K562 (cell line): ENCODE measurements around the gene SUFU. TPM values are rescaled to one million over a fixed set of nuclear protein-coding genes. Genes with fewer than 3 reads are reported as not detected.

Experiments
- ATAC-seq: fragments of 200-7000 bp; cut with Tn5 transposase; 3 replicates; pipeline ENCODE4 v1.9.1; 2020; ENCODE audit warnings: moderate library complexity
- BruUV-seq: library from RNA; stranded (reverse); fragments of 400-500 nt; replicated peaks from 2 replicates; lab custom pipeline; 2021; lab: Mats Ljungman, UMichigan
- CTCF ChIA-PET: fragments of 300-600 bp; formaldehyde crosslinking; extraction: SDS; loops from one replicate; lab custom pipeline; 2021; ENCODE audit warnings: low intra/inter-chr PET ratio; lab: Yijun Ruan, JAX
- POLR2A ChIA-PET: fragments of 300-600, 350-650 bp; sonication (Branson Sonifier 250); formaldehyde crosslinking; extraction: SDS; loops from one replicate; lab custom pipeline; 2021; ENCODE audit warnings: antibody characterized with exemption, inconsistent platforms; lab: Yijun Ruan, JAX
- DNase-seq, 4 experiments: peaks; one replicate each; pipeline versions ENCODE4 v3.0.0 to v3.0.0-alpha.2; 2011 to 2018; ENCODE audit warnings: low spot score in 3 of 4, mixed read lengths in 3 of 4; ENCODE audit errors: extremely low read depth in 1 of 4
- FAIRE-seq: peaks from 2 replicates; lab custom pipeline; 2011; peaks lifted over from hg19 to GRCh38; lab: Jason Lieb, UNC
- H2AFZ ChIP-seq: 2 replicates; pipeline ENCODE4 v1.6.0; 2011; ENCODE audit warnings: low read depth, low read length, control low read depth, inconsistent platforms
- H3K27ac ChIP-seq: fragments of 200-600 bp; 3 replicates; pipeline ENCODE4 v1.8.0; 2011; ENCODE audit warnings: low read depth, mild to moderate bottlenecking, control low read depth, inconsistent platforms, low read length, moderate library complexity, mixed read lengths; ENCODE audit errors: extremely low read depth
- H3K27me3 ChIP-seq, 2 experiments: fragments of 300-600 bp in 1 of 2; 2 replicates in 1 of 2; 3 replicates in 1 of 2; pipeline versions ENCODE4 v1.6.0 to v1.8.0; 2011; ENCODE audit warnings: inconsistent platforms in 2 of 2, low read length in 2 of 2, mild to moderate bottlenecking in 1 of 2, mixed read lengths in 1 of 2, moderate library complexity in 1 of 2; ENCODE audit not compliant: control insufficient read depth in 2 of 2, insufficient read depth in 2 of 2
- H3K36me3 ChIP-seq: fragments of 300-600 bp; 3 replicates; pipeline ENCODE4 v1.8.0; 2011; ENCODE audit warnings: mild to moderate bottlenecking, low read length, inconsistent platforms; ENCODE audit not compliant: control insufficient read depth, insufficient read depth
- H3K4me1 ChIP-seq, 2 experiments: fragments of 200-600 bp in 1 of 2; replicated peaks in 1 of 2; 2 replicates in 1 of 2; 3 replicates in 1 of 2; pipeline versions ENCODE4 v1.5.1 to v1.8.0; 2011; ENCODE audit warnings: inconsistent platforms in 2 of 2, low read length in 2 of 2, mild to moderate bottlenecking in 1 of 2, mixed read lengths in 1 of 2, moderate library complexity in 1 of 2; ENCODE audit not compliant: control insufficient read depth in 2 of 2, insufficient read depth in 2 of 2
- H3K4me2 ChIP-seq: 2 replicates; pipeline ENCODE4 v1.6.1; 2011; ENCODE audit warnings: low read length, control low read depth, inconsistent platforms, mixed read lengths; ENCODE audit not compliant: insufficient read depth
- H3K4me3 ChIP-seq: fragments of 200-600 bp; sonication (generic), shearing (Covaris generic); 2 replicates; pipeline ENCODE4 v1.5.1; 2016; ENCODE audit warnings: control low read depth, inconsistent platforms
- H3K79me2 ChIP-seq: fragments of 200-600 bp; 3 replicates; pipeline ENCODE4 v1.8.0; 2011; ENCODE audit warnings: low read length, inconsistent platforms; ENCODE audit not compliant: control insufficient read depth, insufficient read depth
- H3K9ac ChIP-seq, 2 experiments: 2 replicates each; pipeline versions ENCODE4 v1.6.0 to v1.6.1; 2011; ENCODE audit warnings: low read depth in 2 of 2, low read length in 2 of 2, control low read depth in 1 of 2, inconsistent platforms in 1 of 2, mild to moderate bottlenecking in 1 of 2, mixed read lengths in 1 of 2; ENCODE audit not compliant: insufficient read depth in 1 of 2
- H3K9me1 ChIP-seq: one replicate; pipeline ENCODE4 v1.6.0; 2011; ENCODE audit warnings: inconsistent platforms, mild to moderate bottlenecking, low read length, moderate library complexity; ENCODE audit not compliant: control insufficient read depth, insufficient read depth
- H3K9me3 ChIP-seq: replicated peaks from 2 replicates; pipeline ENCODE4 v1.5.1; 2011; ENCODE audit warnings: low read depth, low read length, inconsistent platforms; ENCODE audit not compliant: control insufficient read depth, insufficient read depth
- H4K20me1 ChIP-seq: replicated peaks from 2 replicates; pipeline ENCODE4 v1.6.1; 2011; ENCODE audit warnings: low read length, inconsistent platforms, mixed read lengths; ENCODE audit not compliant: control insufficient read depth, insufficient read depth
- ELF1 ChIP-seq: fragments of 200-800 bp; sonication (Bioruptor generic); IDR thresholded peaks from 2 replicates; pipeline ENCODE4 v1.6.1; 2016; ENCODE audit warnings: missing genetic modification characterization, missing compliant biosample characterization
- EZH2 ChIP-seq: IDR thresholded peaks from 2 replicates; pipeline ENCODE4 v1.6.1; 2012; ENCODE audit warnings: low read depth, mild to moderate bottlenecking, inconsistent platforms, low read length, borderline replicate concordance
- HDAC1 ChIP-seq, 2 experiments: fragments of 450-650 bp; IDR thresholded peaks; 2 replicates each; pipeline ENCODE4 v1.6.1; 2016 to 2017; ENCODE audit warnings: inconsistent platforms in 1 of 2, mild to moderate bottlenecking in 1 of 2, moderate library complexity in 1 of 2
- KLF16 ChIP-seq: IDR thresholded peaks from 2 replicates; pipeline ENCODE4 v1.6.1; 2016; ENCODE audit warnings: antibody characterized with exemption
- MCM3 ChIP-seq: fragments of 450-650 bp; IDR thresholded peaks from 2 replicates; pipeline ENCODE4 v1.6.1; 2016
- NCOA2 ChIP-seq, 2 experiments: fragments of 450-650 bp; IDR thresholded peaks; 2 replicates each; pipeline ENCODE4 v1.6.1; 2018; ENCODE audit warnings: mild to moderate bottlenecking in 2 of 2, moderate library complexity in 1 of 2; ENCODE audit not compliant: partially characterized antibody in 2 of 2
- NFE2 ChIP-seq: IDR thresholded peaks from 2 replicates; pipeline ENCODE4 v1.6.1; 2014; ENCODE audit warnings: antibody characterized with exemption, low read depth
- PKNOX1 ChIP-seq: fragments of 450-650 bp; IDR thresholded peaks from 2 replicates; pipeline ENCODE4 v1.6.1; 2016
- PTTG1 ChIP-seq: fragments of 450-650 bp; IDR thresholded peaks from 2 replicates; pipeline ENCODE4 v1.6.1; 2016; ENCODE audit warnings: low read depth, mild to moderate bottlenecking, missing genetic modification characterization, missing compliant biosample characterization
- RCOR1 ChIP-seq, 2 experiments: IDR thresholded peaks; 2 replicates each; pipeline ENCODE4 v1.6.1; 2012; ENCODE audit warnings: low read depth in 2 of 2, low read length in 2 of 2, borderline replicate concordance in 1 of 2, improper control_type of control experiment in 1 of 2
- SMARCA5 ChIP-seq: fragments of 450-650 bp; IDR thresholded peaks from 2 replicates; pipeline ENCODE4 v1.6.1; 2016
- ZBTB8A ChIP-seq: fragments of 450-650 bp; IDR thresholded peaks from 2 replicates; pipeline ENCODE4 v1.6.1; 2018; ENCODE audit warnings: mild to moderate bottlenecking, moderate library complexity; ENCODE audit not compliant: partially characterized antibody
- ZNF282 ChIP-seq: sonication (generic); formaldehyde crosslinking; IDR thresholded peaks from 2 replicates; pipeline ENCODE4 v1.8.1; 2023; ENCODE audit warnings: missing genetic modification reagents
- WGBS: fragments of 100-300 bp; shearing (Covaris generic); methylation state at CpG from one replicate; pipeline ENCODE4 v1.1.6; 2016; ENCODE audit warnings: low coverage, mixed read lengths; ENCODE audit not compliant: insufficient coverage; ENCODE audit errors: missing lambda C conversion rate; 5-methylcytosine and 5-hydroxymethylcytosine counted together
- in situ Hi-C: fragments of 300-500 bp; cut with MboI; formaldehyde crosslinking; loops from 4 replicates; pipeline ENCODE4 v1.15.0; 2018; ENCODE audit warnings: inconsistent platforms, mixed read lengths
- intact Hi-C: fragments of 100-400 bp; cut with micrococcal nuclease; formaldehyde crosslinking; loops from 2 replicates; pipeline ENCODE4 v1.14.2; 2022
- polyA plus RNA-seq, 8 experiments: library from polyadenylated mRNA; depleted of rRNA in 4 of 8; stranded (reverse) in 5 of 8; unstranded in 3 of 8; fragments of >200 nt; fragmentation: Nextera tagmentation in 2 of 8; fragmentation: Illumina TruSeq in 1 of 8; extraction: Ambion mirVana in 2 of 8; extraction: Trizol in 1 of 8; gene quantifications; 2 replicates each; pipeline versions ENCODE4 v1.2.1 to v1.2.3, GENCODE V29; 2011 to 2014; ENCODE audit warnings: inconsistent platforms in 1 of 8, missing spikeins in 1 of 8
- total RNA-seq, 7 experiments: library from RNA; depleted of rRNA in 6 of 7; stranded (reverse); fragments of >200 nt in 6 of 7; fragmentation: Illumina TruSeq in 2 of 7; extraction: Trizol in 2 of 7; gene quantifications; 2 replicates each; pipeline versions ENCODE4 v1.2.1 to v1.2.3, GENCODE V29; 2011 to 2021; ENCODE audit warnings: low replicate concordance in 1 of 7

SUFU gene
- total and polyA plus RNA-seq, 9 of the 15 experiments (the other 6 are each of a cell fraction or from before 2014, with no cell fraction given): 0.59 to 6.3 (median 0.82) TPM

- Histone ChIP-seq H3K9me3 (no peaks in the 10 kb centered on the region), H2AFZ (no peak overlapping the region), H3K4me3 (no peak overlapping the region), H3K4me2 (no peak overlapping the region), H3K79me2 (no peaks in the 10 kb centered on the region), H4K20me1 (no peaks in the 10 kb centered on the region), H3K9ac (peak overlapping the region in 1 of 2 experiments; percentile 78; a peak in 2 of 4 replicates), H3K27ac (no peak overlapping the region)
- FAIRE-seq (no peak), ATAC-seq (no peak; the same call in 2 of the 3 replicates), DNase-seq (no peak)
- intact Hi-C loops (no loop called here), in situ Hi-C loops (loop anchor here (25.0 kb wide), 1 partner anchor 783 kb away; the partner anchor contains the start of gene KCNIP2)
- ChIA-PET CTCF (no interaction called here), POLR2A (interaction anchor here (1.0 to 1.5 kb wide), 2 partner anchors 10 to 25 kb away, joined by 4 read pairs; partner anchors contain the start of gene TRIM8)
- TF ChIP-seq NFE2 (no peak), PTTG1 (tag) (no peak), ZNF282 (CRISPR knock-in tag) (no peak), RCOR1 (IDR thresholded peaks at IDR 0.05; ENCODE audit: borderline replicate concordance in 1 of 2, low read depth in 2 of 2, low read length in 2 of 2) (no peak), MCM3 (no peak), ELF1 (tag) (no peak), KLF16 (no peak), HDAC1 (IDR thresholded peaks at IDR 0.05) (no peak), PKNOX1 (no peak), NCOA2 (IDR thresholded peaks at IDR 0.05; ENCODE audit: partially characterized antibody in 2 of 2) (no peak), SMARCA5 (no peak), ZBTB8A (no peak), EZH2 (no peak)
- TF ChIP-seq, all 486 proteins: peak for 0
- no peaks in the 10 kb centered on the region for H3K27me3 ChIP-seq
- peaks cover 2 to 29% of the 10 kb centered on the region in 2 experiments; a peak in 4 of 5 replicates for H3K4me1 ChIP-seq
- BruUV-seq: no TSS peak
- H3K36me3 ChIP-seq: peaks cover 6% of the 10 kb centered on the region; the same call in 2 of the 3 replicates
- H3K9me1 ChIP-seq: no peaks in the 10 kb centered on the region
- 29% methylated on average over 2 of the region's 5 CpGs for WGBS
These were observed 116.4 kb downstream of the SUFU start for GRCh38 chr10:102620138-102620590.
